Right lobe of liver (tissue), 4 donors: ENCODE measurements around the gene DIAPH3.

Source experiments
- CTCF ChIP-seq, 4 donors: fragments of 200-600 bp in 3 of 4; fragments of 450-650 bp in 1 of 4; IDR thresholded peaks; one replicate each; pipeline versions ENCODE4 v1.5.1 to v1.8.0; 2016 to 2022; ENCODE audit warnings: antibody characterized with exemption in 4 of 4, mild to moderate bottlenecking in 2 of 4
- POLR2A ChIP-seq: fragments of 450-650 bp; IDR thresholded peaks from one replicate; pipeline ENCODE4 v1.6.1; 2017; ENCODE audit warnings: antibody characterized with exemption, mild to moderate bottlenecking
- donor health status: DM: no; HTN: no; CAD: no.
- donor health status: DM: no; HTN: no; CAD: no.
- donor health status: DM: no; HTN: yes; CAD: no.

DNA sequence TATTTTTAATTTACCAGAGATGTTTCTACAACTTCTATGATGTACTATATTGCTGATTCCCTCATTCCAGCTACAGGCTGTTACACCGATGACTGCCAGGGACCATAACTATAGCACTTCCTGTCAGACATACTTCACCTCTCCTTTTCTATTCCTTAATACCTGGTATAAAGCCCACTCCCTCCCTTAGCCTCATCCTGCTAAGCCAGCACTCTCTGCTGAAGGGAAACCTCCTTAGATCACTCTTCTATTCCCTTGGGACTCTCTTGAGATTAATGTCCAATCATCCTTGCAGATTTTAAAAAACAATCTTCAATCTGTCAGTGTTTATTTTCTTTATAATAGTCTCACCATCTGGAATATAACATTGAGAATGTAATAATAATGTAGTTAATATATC lies 127.9 kb downstream of the DIAPH3 start:
- TF ChIP-seq CTCF (IDR thresholded peaks at IDR 0.05) = no peak
- no peak for TF ChIP-seq POLR2A
